Measurements from ENCODE around the gene RNF222. TPM values are rescaled to one million over a fixed set of nuclear protein-coding genes. Genes with fewer than 3 reads are reported as not detected.

Gene RNF222
- total and polyA plus RNA-seq, 2 of the 8 experiments (the other 6 are each of a cell fraction or from before 2014, with no cell fraction given), result not detected

- no peaks in the 10 kb centered on the region for H3K27me3 ChIP-seq (replicated peaks in 1 of 4; ENCODE audit: control insufficient read depth in 3 of 4, extremely low read depth in 1 of 4, insufficient read depth in 3 of 4, low read length in 3 of 4)
- no peak overlapping the region for H2BK12ac ChIP-seq (ENCODE audit: low read depth, low read length)
- no peak overlapping the region for H3K23ac ChIP-seq (ENCODE audit: insufficient read length)
- no peaks in the 10 kb centered on the region for H3K79me2 ChIP-seq (ENCODE audit: control insufficient read depth in 1 of 2, insufficient read depth in 2 of 2, low read length in 2 of 2)
- H3K14ac ChIP-seq (ENCODE audit: insufficient read length), result no peak overlapping the region
- H3K23me2 ChIP-seq (ENCODE audit: low read depth, low read length), result no peaks in the 10 kb centered on the region; the same call in 1 of the 2 replicates
- CTCF ChIA-PET (ENCODE audit: partially characterized antibody), result interaction anchor here (4.5 kb wide), 1 partner anchor 9 kb away, joined by 21 read pairs; no protein-coding TSS in a partner anchor
- H3K27ac ChIP-seq (ENCODE audit: low read depth, low read length), result no peak overlapping the region
- H3K9me3 ChIP-seq (ENCODE audit: insufficient read depth in 2 of 2, low read depth in 1 of 2, low read length in 1 of 2), result no peaks in the 10 kb centered on the region
- H3K4me3 ChIP-seq (ENCODE audit: extremely low read depth in 1 of 4, insufficient read depth in 2 of 4, low read depth in 3 of 4, low read length in 4 of 4), result no peak overlapping the region
- no peak overlapping the region for H3K4me2 ChIP-seq (ENCODE audit: insufficient read depth in 1 of 2, low read depth in 2 of 2, low read length in 2 of 2)
- no peaks in the 10 kb centered on the region for H3K36me3 ChIP-seq (ENCODE audit: control insufficient read depth in 2 of 4, insufficient read depth in 4 of 4, low read length in 3 of 4)
- no peaks in the 10 kb centered on the region for H4K20me1 ChIP-seq (replicated peaks in 1 of 2; ENCODE audit: control insufficient read depth in 1 of 2, insufficient read depth in 2 of 2, low read length in 2 of 2)
- no peaks in the 10 kb centered on the region for H3K79me1 ChIP-seq (ENCODE audit: low read depth, low read length)
- no peak overlapping the region for H4K91ac ChIP-seq (replicated peaks; ENCODE audit: insufficient read length, low read length)
- no peak overlapping the region for H2BK5ac ChIP-seq (ENCODE audit: low read depth, low read length)
- H3K56ac ChIP-seq (replicated peaks; ENCODE audit: insufficient read length, low read depth, low read length), result no peak overlapping the region
- WGBS, 2 experiments (ENCODE audit: extremely low coverage in 1 of 2, insufficient coverage in 1 of 2, insufficient read length in 1 of 2, insufficient replicate concordance in 2 of 2, low coverage in 1 of 2, low lambda C conversion rate in 2 of 2, missing lambda C conversion rate in 1 of 2), result 86% methylated on average over 4 of the region's 4 CpGs; no CpG with 5 or more reads in 1 of the 2 experiments
- no peaks in the 10 kb centered on the region for H3K4me1 ChIP-seq (replicated peaks in 1 of 4; ENCODE audit: control insufficient read depth in 3 of 4, insufficient read depth in 4 of 4, low read length in 3 of 4)
- H2AFZ ChIP-seq (ENCODE audit: low read length), result no peak overlapping the region
- POLR2A ChIA-PET (ENCODE audit: partially characterized antibody), result no interaction called here
- no peak overlapping the region for H4K8ac ChIP-seq (ENCODE audit: extremely low read depth, insufficient read depth, low read length)
- H2BK120ac ChIP-seq (replicated peaks; ENCODE audit: low read depth, low read length), result no peak overlapping the region
- no peak overlapping the region for H3K18ac ChIP-seq (ENCODE audit: extremely low read depth, low read length)
- no peak overlapping the region for H3K4ac ChIP-seq (replicated peaks; ENCODE audit: insufficient read length, low read depth, low read length)
- DNase-seq (ENCODE audit: low read depth in 1 of 2, low spot score in 2 of 2), result no peak
- no peak overlapping the region for H2BK20ac ChIP-seq (ENCODE audit: low read length)
- H4K5ac ChIP-seq (ENCODE audit: insufficient read length, low read depth, low read length), result no peak overlapping the region
- no peak overlapping the region for H2BK15ac ChIP-seq (ENCODE audit: low read length)
- no peak overlapping the region for H2AK5ac ChIP-seq (ENCODE audit: low read depth, low read length)
- no peak for FAIRE-seq
- no peak overlapping the region for H3K9ac ChIP-seq (replicated peaks in 1 of 4; ENCODE audit: extremely low read depth in 1 of 4, low read depth in 3 of 4, low read length in 3 of 4)
- TF ChIP-seq KDM1A (IDR thresholded peaks at IDR 0.05; ENCODE audit: borderline replicate concordance, low read length), result no peak
Measured at GRCh38 chr17:8417806-8418205, 20.2 kb upstream of the RNF222 start.

Measured in H1 (cell line).